Spinal cord (tissue), 10 donors: ENCODE measurements around the gene TUBGCP4. TPM values are rescaled to one million over a fixed set of nuclear protein-coding genes. Genes with fewer than 3 reads are reported as not detected.
A peak's percentile ranks its signal among the peaks of the same experiment; 100 is the strongest.

ENCODE experiments used
- DNase-seq, 6 donors: peaks; one replicate each; pipeline versions ENCODE4 v3.0.0 to v3.0.0-alpha.2; 2013 to 2015; ENCODE audit warnings: low spot score in 6 of 6, low read depth in 4 of 6
- H3K27ac ChIP-seq: one replicate; pipeline ENCODE4 v1.5.1; 2013; ENCODE audit warnings: low read depth, low read length, control low read depth
- H3K27me3 ChIP-seq: one replicate; pipeline ENCODE4 v1.6.1; 2013; ENCODE audit warnings: low read length; ENCODE audit not compliant: control insufficient read depth, insufficient read depth
- H3K36me3 ChIP-seq: one replicate; pipeline ENCODE4 v1.6.1; 2013; ENCODE audit warnings: low read length; ENCODE audit not compliant: control insufficient read depth, insufficient read depth
- H3K4me1 ChIP-seq: one replicate; pipeline ENCODE4 v1.6.1; 2013; ENCODE audit warnings: low read length; ENCODE audit not compliant: control insufficient read depth, insufficient read depth
- H3K4me3 ChIP-seq: one replicate; pipeline ENCODE4 v1.5.1; 2013; ENCODE audit warnings: low read depth, low read length, control low read depth
- H3K9me3 ChIP-seq: one replicate; pipeline ENCODE4 v1.6.1; 2013; ENCODE audit warnings: low read length; ENCODE audit not compliant: control insufficient read depth, insufficient read depth
- WGBS: methylation state at CpG from one replicate; pipeline ENCODE4 v1.1.5; 2013; ENCODE audit warnings: missing lambda C conversion rate; ENCODE audit not compliant: insufficient coverage; 5-methylcytosine and 5-hydroxymethylcytosine counted together
- long read RNA-seq, 4 donors: transcript quantifications; one replicate each; lab custom pipeline, GENCODE V29; 2026
- polyA plus RNA-seq, 2 donors: library from polyadenylated mRNA; unstranded; fragments of 120-200 nt; gene quantifications; one replicate each; pipeline ENCODE4 v1.2.1, GENCODE V29; 2013; ENCODE audit not compliant: insufficient read length in 2 of 2
- total RNA-seq, 2 donors: library from RNA; depleted of rRNA in 1 of 2; stranded (reverse); fragments of 120-200 nt in 1 of 2; fragments of >200 nt in 1 of 2; gene quantifications; one replicate each; pipeline versions ENCODE4 v1.2.3 to v1.2.4, GENCODE V29; 2013 to 2014
- donor health status: healthy.

Gene TUBGCP4, protein sequence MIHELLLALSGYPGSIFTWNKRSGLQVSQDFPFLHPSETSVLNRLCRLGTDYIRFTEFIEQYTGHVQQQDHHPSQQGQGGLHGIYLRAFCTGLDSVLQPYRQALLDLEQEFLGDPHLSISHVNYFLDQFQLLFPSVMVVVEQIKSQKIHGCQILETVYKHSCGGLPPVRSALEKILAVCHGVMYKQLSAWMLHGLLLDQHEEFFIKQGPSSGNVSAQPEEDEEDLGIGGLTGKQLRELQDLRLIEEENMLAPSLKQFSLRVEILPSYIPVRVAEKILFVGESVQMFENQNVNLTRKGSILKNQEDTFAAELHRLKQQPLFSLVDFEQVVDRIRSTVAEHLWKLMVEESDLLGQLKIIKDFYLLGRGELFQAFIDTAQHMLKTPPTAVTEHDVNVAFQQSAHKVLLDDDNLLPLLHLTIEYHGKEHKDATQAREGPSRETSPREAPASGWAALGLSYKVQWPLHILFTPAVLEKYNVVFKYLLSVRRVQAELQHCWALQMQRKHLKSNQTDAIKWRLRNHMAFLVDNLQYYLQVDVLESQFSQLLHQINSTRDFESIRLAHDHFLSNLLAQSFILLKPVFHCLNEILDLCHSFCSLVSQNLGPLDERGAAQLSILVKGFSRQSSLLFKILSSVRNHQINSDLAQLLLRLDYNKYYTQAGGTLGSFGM
- 10 to 100 TPM; 12.6 to 22.0 TPM for total RNA-seq
- polyA plus RNA-seq: 10 to 100 TPM; 23.3 to 28.9 TPM
- long read RNA-seq, donor 1, full-length matches to known transcripts: 4 of 251 reads
- long read RNA-seq, donor 1, partial matches to known transcripts: 247 of 251 reads
- long read RNA-seq, donor 1, other reads (novel, unspliced or antisense): 0 of 251 reads
- long read RNA-seq, donor 2, full-length matches to known transcripts: 2 of 2 reads
- long read RNA-seq, donor 2, partial matches to known transcripts: 0 of 2 reads
- long read RNA-seq, donor 2, other reads (novel, unspliced or antisense): 0 of 2 reads
- long read RNA-seq, donor 3, full-length matches to known transcripts: 1 of 1 reads
- long read RNA-seq, donor 3, partial matches to known transcripts: 0 of 1 reads
- long read RNA-seq, donor 3, other reads (novel, unspliced or antisense): 0 of 1 reads
- long read RNA-seq, donor 4, full-length matches to known transcripts: 3 of 92 reads
- long read RNA-seq, donor 4, partial matches to known transcripts: 89 of 92 reads
- long read RNA-seq, donor 4, other reads (novel, unspliced or antisense): 0 of 92 reads

- under 1% methylated on average over 52 of the region's 66 CpGs for WGBS
- Histone ChIP-seq H3K4me1 (peaks cover 17% of the 10 kb centered on the region), H3K27me3 (no peaks in the 10 kb centered on the region), H3K27ac (peak within 1 kb of the TSS; percentile 11), H3K36me3 (peaks cover 13% of the 10 kb centered on the region), H3K4me3 (peak within 1 kb of the TSS; percentile 89), H3K9me3 (no peaks in the 10 kb centered on the region)
- peak; percentile 61 to 96 (median 78) for DNase-seq
Measured at GRCh38 chr15:43370975-43371974, at the start of gene TUBGCP4, which contains the start of gene ZSCAN29. Gene TUBGCP4, plus strand, starts transcription at chr15:43371101. Its CDS starts 254 bp downstream, at chr15:43371355. Gene ZSCAN29, minus strand, starts transcription at chr15:43371043. Its CDS starts 1,130 bp downstream, at chr15:43369913.

- DNase-seq: peak in 1 of 6 donors; percentile 6
- no peaks in the 10 kb centered on the region for H3K9me3 ChIP-seq
- 88% methylated on average over 1 of the region's 6 CpGs for WGBS
- no peaks in the 10 kb centered on the region for H3K36me3 ChIP-seq
- no peaks in the 10 kb centered on the region for H3K27me3 ChIP-seq
- peaks cover 13% of the 10 kb centered on the region for H3K4me1 ChIP-seq
- H3K4me3 ChIP-seq: no peak overlapping the region
- H3K27ac ChIP-seq: no peak overlapping the region
Measured at GRCh38 chr15:43325039-43325684, 45.7 kb upstream of the TUBGCP4 start.

- WGBS: 8% methylated on average over 36 of the region's 38 CpGs
Measured at GRCh38 chr15:43329217-43329959, 41.5 kb upstream of the TUBGCP4 start.

DNA sequence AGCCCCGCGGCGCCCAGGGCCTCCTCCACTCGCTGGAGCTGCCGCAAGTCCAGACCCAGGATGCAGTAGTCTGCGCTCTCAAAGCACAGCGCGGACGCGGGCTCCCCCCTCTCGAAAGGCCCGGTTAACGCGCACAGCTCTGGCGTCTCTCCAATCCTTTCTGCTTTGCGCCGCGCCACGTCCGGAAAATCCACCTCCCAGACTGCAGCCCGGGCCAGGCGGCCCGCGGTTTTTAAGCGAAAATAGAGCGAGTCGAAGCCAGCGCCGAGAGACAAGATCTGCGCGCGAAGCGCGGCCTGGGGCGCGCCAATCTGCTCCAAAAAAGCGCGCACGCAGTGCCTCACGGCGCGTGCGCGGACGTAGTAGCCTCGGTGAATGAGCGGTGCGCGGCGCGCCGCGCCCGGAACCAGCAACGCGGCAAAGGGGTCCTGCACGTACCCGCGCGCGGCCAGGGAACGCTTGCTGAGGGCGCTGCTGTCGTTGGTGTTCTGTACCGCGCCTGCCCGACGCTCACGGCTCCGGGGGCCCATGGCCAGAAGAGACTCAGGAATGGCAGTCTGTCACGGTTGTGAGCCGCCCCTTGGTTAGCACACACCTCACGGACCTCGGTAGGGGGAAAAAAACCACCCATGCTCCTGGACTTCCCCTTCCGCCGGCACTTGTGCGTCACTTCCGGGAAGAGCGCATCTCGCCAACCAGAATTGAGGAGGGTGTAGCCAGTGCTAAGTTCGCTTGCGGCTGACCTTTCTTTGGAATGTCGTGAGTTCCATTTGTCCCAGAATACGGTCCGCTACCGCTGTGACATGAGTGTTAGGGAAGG is 40.7 kb upstream of the TUBGCP4 start, which contains the start of gene LCMT2:
LCMT2 (minus strand) TSS at position 614 of the 820 bp plus-strand sequence; CDS start at position 530, 84 bp downstream.
- peaks cover 13% of the 10 kb centered on the region for H3K4me1 ChIP-seq
- WGBS: under 1% methylated on average over 86 of the region's 86 CpGs

More at GRCh38 chr15:43329217-43329959, 41.5 kb upstream of the TUBGCP4 start:
- peak overlapping the region; percentile 80 for H3K4me3 ChIP-seq
- H3K9me3 ChIP-seq: no peaks in the 10 kb centered on the region
- peak overlapping the region; percentile 98 for H3K27ac ChIP-seq
- peak in 5 of 6 donors; percentile 10 to 68 (median 20) for DNase-seq
- no peaks in the 10 kb centered on the region for H3K27me3 ChIP-seq
- H3K4me1 ChIP-seq: peaks cover 13% of the 10 kb centered on the region
- no peaks in the 10 kb centered on the region for H3K36me3 ChIP-seq

GRCh38 chr15:43330780-43331087 is 40.2 kb upstream of the TUBGCP4 start:
- H3K27ac ChIP-seq: peak overlapping the region; percentile 98
- no peak for DNase-seq
- 3% methylated on average over 7 of the region's 7 CpGs for WGBS
- no peaks in the 10 kb centered on the region for H3K9me3 ChIP-seq
- H3K4me1 ChIP-seq: peaks cover 13% of the 10 kb centered on the region
- peak overlapping the region; percentile 80 for H3K4me3 ChIP-seq
- H3K36me3 ChIP-seq: no peaks in the 10 kb centered on the region
- H3K27me3 ChIP-seq: no peaks in the 10 kb centered on the region

More for the DNA sequence above, 40.7 kb upstream of the TUBGCP4 start, which contains the start of gene LCMT2:
- H3K27me3 ChIP-seq: no peaks in the 10 kb centered on the region
- peak; percentile 94 to 99 (median 96) for DNase-seq
- no peaks in the 10 kb centered on the region for H3K9me3 ChIP-seq
- H3K4me3 ChIP-seq: peak within 1 kb of the TSS; percentile 80
- peak within 1 kb of the TSS; percentile 98 for H3K27ac ChIP-seq
- no peaks in the 10 kb centered on the region for H3K36me3 ChIP-seq

DNA sequence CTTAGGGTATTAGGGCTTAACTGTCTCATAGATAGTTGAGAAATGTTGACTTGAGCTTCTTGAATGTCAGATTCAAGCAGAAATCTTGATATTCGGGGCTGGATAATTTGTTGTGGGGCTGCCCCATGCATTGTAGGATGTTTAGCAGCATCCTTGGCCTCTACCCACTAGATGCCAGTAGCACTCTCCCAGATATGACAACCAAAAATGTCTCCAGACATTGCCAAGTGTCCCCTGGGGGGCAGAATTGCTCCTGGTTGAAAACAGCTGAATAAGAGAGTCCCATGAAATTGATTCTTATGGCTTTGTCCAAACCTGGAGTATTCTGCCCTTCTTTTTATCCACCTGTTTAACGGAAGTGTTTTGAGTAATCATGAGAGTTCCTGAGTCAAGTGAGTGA is 24.6 kb upstream of the TUBGCP4 start:
- no peaks in the 10 kb centered on the region for H3K27me3 ChIP-seq
- WGBS: no CpG with 5 or more reads among the region's 2 CpGs
- no peaks in the 10 kb centered on the region for H3K4me1 ChIP-seq
- H3K27ac ChIP-seq: no peak overlapping the region
- peaks cover 13% of the 10 kb centered on the region for H3K36me3 ChIP-seq
- no peak overlapping the region for H3K4me3 ChIP-seq
- no peaks in the 10 kb centered on the region for H3K9me3 ChIP-seq
- DNase-seq: no peak

- 80% methylated on average over 2 of the region's 3 CpGs for WGBS
- Histone ChIP-seq H3K27ac (no peak overlapping the region), H3K27me3 (no peaks in the 10 kb centered on the region), H3K4me1 (no peaks in the 10 kb centered on the region), H3K36me3 (peaks cover 7% of the 10 kb centered on the region), H3K9me3 (no peaks in the 10 kb centered on the region), H3K4me3 (no peak overlapping the region)
- DNase-seq: no peak
Measured at GRCh38 chr15:43347114-43347513, 23.8 kb upstream of the TUBGCP4 start.
